Measurements from ENCODE around the gene EXOG. TPM values are rescaled to one million over a fixed set of nuclear protein-coding genes. Genes with fewer than 3 reads are reported as not detected.

The EXOG gene
- total and polyA plus RNA-seq, 2 of the 13 experiments (the other 11 are each of a cell fraction or from before 2014, with no cell fraction given): 5.5 to 9.5 TPM

DNA sequence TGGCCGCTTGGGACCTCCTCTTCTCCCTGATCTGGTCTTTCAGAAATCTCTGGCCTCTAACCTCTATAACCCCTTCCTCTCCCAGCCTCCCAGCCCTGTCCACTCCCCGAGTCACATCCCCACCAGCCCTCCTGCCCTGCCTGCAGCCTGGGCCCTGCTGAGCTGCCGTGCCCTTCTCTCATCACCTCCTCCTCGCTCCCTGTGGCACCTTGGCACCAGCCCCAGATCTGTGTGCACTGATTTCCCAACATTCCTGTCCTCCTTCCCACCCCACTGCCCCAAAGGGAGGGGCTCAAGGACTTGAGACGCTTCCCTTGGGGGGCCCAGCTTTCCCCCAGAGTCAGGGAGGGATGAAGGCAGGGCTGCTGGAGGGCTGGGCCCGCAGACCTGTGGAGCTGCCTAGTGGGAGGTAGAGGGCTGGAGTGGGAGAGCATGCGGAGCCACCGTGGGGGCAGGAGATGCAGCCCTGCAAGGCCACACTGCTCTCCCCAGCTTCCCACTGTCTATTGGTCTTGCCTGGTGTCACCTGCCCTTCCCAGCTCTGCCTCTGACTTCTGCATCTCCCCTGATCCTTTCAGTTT, 42.7 kb downstream of the EXOG start:
- no peak overlapping the region for H3K9ac ChIP-seq (ENCODE audit: insufficient read depth, low read depth, low read length)
- H2AFZ ChIP-seq (ENCODE audit: low read length): no peak overlapping the region
- FAIRE-seq: no peak
- no peaks in the 10 kb centered on the region for H4K20me1 ChIP-seq (ENCODE audit: insufficient read depth, low read length)
- no peaks in the 10 kb centered on the region for H3K4me1 ChIP-seq (ENCODE audit: insufficient read depth, low read length)
- WGBS (ENCODE audit: low lambda C conversion rate): 57% methylated on average over 6 of the region's 8 CpGs
- no peak overlapping the region for H3K4me2 ChIP-seq (ENCODE audit: low read depth, low read length)
- no peak; the same call in 2 of the 3 replicates for ATAC-seq
- no peaks in the 10 kb centered on the region for H3K36me3 ChIP-seq (replicated peaks in 1 of 2; ENCODE audit: control insufficient read depth in 1 of 2, insufficient read depth in 2 of 2, low read length in 2 of 2)
- ChIA-PET CTCF (ENCODE audit: low intra/inter-chr PET ratio, low total read pairs) (no interaction called here), POLR2A (no interaction called here)
- no peak overlapping the region for H3K27ac ChIP-seq (ENCODE audit: extremely low read length, insufficient read depth, low read length)
- H3K79me2 ChIP-seq (ENCODE audit: insufficient read depth, low read length): no peaks in the 10 kb centered on the region
- BruUV-seq (replicated peaks): no TSS peak
- H3K9me3 ChIP-seq (ENCODE audit: low read length): no peaks in the 10 kb centered on the region
- in situ Hi-C loops (cut with HindIII; ENCODE audit: extremely low pct_ligation_motif_present, low pct_unique_long_range_greater_than_20kb): no loop called here
- H3K27me3 ChIP-seq (ENCODE audit: control insufficient read depth in 1 of 2, insufficient read depth in 2 of 2, low read length in 2 of 2): peaks cover 0 to 7% of the 10 kb centered on the region in 2 experiments; a peak in 1 of 5 replicates
- H3K4me3 ChIP-seq (replicated peaks in 1 of 3; ENCODE audit: insufficient read depth in 1 of 3, low read depth in 2 of 3, low read length in 3 of 3): no peak overlapping the region
- no peak for DNase-seq (ENCODE audit: low spot score)
- intact Hi-C loops (cut with micrococcal nuclease; ENCODE audit: unreplicated experiment): no loop called here
- TF ChIP-seq GPN1 (CRISPR knock-in tag; IDR thresholded peaks at IDR 0.05; ENCODE audit: borderline replicate concordance): no peak
- TF ChIP-seq, protein P1, sequence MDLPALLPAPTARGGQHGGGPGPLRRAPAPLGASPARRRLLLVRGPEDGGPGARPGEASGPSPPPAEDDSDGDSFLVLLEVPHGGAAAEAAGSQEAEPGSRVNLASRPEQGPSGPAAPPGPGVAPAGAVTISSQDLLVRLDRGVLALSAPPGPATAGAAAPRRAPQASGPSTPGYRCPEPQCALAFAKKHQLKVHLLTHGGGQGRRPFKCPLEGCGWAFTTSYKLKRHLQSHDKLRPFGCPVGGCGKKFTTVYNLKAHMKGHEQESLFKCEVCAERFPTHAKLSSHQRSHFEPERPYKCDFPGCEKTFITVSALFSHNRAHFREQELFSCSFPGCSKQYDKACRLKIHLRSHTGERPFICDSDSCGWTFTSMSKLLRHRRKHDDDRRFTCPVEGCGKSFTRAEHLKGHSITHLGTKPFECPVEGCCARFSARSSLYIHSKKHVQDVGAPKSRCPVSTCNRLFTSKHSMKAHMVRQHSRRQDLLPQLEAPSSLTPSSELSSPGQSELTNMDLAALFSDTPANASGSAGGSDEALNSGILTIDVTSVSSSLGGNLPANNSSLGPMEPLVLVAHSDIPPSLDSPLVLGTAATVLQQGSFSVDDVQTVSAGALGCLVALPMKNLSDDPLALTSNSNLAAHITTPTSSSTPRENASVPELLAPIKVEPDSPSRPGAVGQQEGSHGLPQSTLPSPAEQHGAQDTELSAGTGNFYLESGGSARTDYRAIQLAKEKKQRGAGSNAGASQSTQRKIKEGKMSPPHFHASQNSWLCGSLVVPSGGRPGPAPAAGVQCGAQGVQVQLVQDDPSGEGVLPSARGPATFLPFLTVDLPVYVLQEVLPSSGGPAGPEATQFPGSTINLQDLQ (CRISPR knock-in tag; IDR thresholded peaks at IDR 0.05): no peak
- TF ChIP-seq RFXAP (CRISPR knock-in tag; IDR thresholded peaks at IDR 0.05; ENCODE audit: borderline replicate concordance): no peak
- TF ChIP-seq, protein P2, sequence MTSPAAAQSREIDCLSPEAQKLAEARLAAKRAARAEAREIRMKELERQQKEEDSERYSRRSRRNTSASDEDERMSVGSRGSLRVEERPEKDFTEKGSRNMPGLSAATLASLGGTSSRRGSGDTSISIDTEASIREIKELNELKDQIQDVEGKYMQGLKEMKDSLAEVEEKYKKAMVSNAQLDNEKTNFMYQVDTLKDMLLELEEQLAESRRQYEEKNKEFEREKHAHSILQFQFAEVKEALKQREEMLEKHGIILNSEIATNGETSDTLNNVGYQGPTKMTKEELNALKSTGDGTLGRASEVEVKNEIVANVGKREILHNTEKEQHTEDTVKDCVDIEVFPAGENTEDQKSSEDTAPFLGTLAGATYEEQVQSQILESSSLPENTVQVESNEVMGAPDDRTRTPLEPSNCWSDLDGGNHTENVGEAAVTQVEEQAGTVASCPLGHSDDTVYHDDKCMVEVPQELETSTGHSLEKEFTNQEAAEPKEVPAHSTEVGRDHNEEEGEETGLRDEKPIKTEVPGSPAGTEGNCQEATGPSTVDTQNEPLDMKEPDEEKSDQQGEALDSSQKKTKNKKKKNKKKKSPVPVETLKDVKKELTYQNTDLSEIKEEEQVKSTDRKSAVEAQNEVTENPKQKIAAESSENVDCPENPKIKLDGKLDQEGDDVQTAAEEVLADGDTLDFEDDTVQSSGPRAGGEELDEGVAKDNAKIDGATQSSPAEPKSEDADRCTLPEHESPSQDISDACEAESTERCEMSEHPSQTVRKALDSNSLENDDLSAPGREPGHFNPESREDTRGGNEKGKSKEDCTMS (CRISPR knock-in tag; conservative IDR thresholded peaks at IDR 0.05): no peak
- TF ChIP-seq CBX5 (CRISPR knock-in tag; IDR thresholded peaks at IDR 0.05; ENCODE audit: borderline replicate concordance): no peak
- no peak for TF ChIP-seq BHLHE40 (IDR thresholded peaks at IDR 0.05; ENCODE audit: low read length)
- TF ChIP-seq, protein P3, sequence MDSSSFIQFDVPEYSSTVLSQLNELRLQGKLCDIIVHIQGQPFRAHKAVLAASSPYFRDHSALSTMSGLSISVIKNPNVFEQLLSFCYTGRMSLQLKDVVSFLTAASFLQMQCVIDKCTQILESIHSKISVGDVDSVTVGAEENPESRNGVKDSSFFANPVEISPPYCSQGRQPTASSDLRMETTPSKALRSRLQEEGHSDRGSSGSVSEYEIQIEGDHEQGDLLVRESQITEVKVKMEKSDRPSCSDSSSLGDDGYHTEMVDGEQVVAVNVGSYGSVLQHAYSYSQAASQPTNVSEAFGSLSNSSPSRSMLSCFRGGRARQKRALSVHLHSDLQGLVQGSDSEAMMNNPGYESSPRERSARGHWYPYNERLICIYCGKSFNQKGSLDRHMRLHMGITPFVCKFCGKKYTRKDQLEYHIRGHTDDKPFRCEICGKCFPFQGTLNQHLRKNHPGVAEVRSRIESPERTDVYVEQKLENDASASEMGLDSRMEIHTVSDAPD (CRISPR knock-in tag; IDR thresholded peaks at IDR 0.05): no peak
- no peak for TF ChIP-seq KMT2A (CRISPR knock-in tag; IDR thresholded peaks at IDR 0.05)
- no peak for TF ChIP-seq ZNF367 (CRISPR knock-in tag; IDR thresholded peaks at IDR 0.05; ENCODE audit: borderline replicate concordance)
- no peak for TF ChIP-seq ZNF83 (CRISPR knock-in tag; IDR thresholded peaks at IDR 0.05; ENCODE audit: borderline replicate concordance)
- TF ChIP-seq, protein P4, sequence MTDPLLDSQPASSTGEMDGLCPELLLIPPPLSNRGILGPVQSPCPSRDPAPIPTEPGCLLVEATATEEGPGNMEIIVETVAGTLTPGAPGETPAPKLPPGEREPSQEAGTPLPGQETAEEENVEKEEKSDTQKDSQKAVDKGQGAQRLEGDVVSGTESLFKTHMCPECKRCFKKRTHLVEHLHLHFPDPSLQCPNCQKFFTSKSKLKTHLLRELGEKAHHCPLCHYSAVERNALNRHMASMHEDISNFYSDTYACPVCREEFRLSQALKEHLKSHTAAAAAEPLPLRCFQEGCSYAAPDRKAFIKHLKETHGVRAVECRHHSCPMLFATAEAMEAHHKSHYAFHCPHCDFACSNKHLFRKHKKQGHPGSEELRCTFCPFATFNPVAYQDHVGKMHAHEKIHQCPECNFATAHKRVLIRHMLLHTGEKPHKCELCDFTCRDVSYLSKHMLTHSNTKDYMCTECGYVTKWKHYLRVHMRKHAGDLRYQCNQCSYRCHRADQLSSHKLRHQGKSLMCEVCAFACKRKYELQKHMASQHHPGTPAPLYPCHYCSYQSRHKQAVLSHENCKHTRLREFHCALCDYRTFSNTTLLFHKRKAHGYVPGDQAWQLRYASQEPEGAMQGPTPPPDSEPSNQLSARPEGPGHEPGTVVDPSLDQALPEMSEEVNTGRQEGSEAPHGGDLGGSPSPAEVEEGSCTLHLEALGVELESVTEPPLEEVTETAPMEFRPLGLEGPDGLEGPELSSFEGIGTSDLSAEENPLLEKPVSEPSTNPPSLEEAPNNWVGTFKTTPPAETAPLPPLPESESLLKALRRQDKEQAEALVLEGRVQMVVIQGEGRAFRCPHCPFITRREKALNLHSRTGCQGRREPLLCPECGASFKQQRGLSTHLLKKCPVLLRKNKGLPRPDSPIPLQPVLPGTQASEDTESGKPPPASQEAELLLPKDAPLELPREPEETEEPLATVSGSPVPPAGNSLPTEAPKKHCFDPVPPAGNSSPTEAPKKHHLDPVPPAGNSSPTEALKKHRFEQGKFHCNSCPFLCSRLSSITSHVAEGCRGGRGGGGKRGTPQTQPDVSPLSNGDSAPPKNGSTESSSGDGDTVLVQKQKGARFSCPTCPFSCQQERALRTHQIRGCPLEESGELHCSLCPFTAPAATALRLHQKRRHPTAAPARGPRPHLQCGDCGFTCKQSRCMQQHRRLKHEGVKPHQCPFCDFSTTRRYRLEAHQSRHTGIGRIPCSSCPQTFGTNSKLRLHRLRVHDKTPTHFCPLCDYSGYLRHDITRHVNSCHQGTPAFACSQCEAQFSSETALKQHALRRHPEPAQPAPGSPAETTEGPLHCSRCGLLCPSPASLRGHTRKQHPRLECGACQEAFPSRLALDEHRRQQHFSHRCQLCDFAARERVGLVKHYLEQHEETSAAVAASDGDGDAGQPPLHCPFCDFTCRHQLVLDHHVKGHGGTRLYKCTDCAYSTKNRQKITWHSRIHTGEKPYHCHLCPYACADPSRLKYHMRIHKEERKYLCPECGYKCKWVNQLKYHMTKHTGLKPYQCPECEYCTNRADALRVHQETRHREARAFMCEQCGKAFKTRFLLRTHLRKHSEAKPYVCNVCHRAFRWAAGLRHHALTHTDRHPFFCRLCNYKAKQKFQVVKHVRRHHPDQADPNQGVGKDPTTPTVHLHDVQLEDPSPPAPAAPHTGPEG (CRISPR knock-in tag; IDR thresholded peaks at IDR 0.05): no peak
- TF ChIP-seq ZBTB42 (CRISPR knock-in tag; IDR thresholded peaks at IDR 0.05): no peak
